Non-pigmented ciliary epithelial cell (primary cell): ENCODE results near the gene ACACA.

ENCODE experiments used
- DNase-seq: peaks from one replicate; pipeline ENCODE4 v3.0.0-alpha.2; 2010; ENCODE audit warnings: low read depth

Gene ACACA

DNA sequence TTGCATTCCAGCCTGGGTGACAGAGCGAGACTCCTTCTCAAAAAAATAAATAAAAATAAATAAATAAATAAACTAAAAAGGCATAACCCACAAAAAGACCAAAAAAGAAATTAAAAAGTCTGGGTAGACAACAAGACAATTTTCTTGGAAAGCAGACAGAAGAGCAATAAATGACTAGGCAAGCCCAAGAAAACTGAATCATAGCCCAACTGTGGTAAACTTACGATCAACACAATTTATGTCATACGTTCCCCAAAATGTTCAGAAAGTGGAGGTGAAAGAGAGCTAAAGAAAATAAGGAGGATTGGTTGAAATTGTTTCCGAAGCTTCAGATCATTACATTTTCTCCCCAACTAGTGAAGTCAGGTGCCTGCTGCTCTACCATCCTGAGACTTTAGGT lies 62.1 kb downstream of the ACACA start:
- no peak for DNase-seq

- no peak for DNase-seq
These were observed 64.0 kb downstream of the ACACA start for GRCh38 chr17:37342589-37342988.

DNA sequence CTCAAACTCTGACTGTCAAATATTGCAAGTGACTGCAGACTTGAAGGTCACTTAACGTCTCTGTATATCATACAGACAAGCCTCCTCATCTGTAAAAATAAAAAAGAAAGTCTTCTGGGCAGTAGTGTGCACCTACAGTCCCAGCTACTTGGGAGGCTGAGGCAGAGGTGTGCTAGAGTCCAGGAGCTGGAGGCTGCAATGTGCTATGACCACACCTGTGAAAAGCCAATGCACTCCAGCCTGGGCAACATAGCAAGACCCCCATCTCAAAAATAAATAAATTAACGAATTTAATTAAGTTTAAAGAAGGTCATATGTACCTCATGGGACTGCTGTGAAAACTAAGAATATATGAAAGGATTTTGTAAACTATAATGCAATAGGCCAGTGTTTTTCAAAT lies 65.8 kb downstream of the ACACA start:
- DNase-seq, result no peak

- DNase-seq, result no peak
These were observed 67.3 kb downstream of the ACACA start for GRCh38 chr17:37339321-37339720.

DNA sequence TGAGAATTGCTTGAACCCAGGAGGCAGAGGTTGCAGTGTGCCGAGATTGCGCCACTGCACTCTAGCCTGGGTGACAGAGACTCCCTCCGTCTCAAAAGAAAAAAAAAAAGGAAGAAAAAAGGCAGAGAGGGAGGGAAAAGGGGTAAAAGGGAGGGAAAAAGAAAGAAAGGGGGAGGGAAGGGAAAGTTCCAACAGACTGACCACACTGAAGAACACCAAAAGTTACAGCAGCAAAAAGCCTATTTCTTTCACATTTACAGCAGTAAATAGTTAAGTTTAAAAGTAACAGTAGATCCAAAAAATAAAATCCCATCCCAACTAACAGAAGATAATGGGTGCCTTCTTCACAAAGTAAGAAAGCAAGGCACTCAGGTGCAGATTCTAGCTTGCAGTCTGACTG lies 67.8 kb downstream of the ACACA start:
- no peak for DNase-seq

DNA sequence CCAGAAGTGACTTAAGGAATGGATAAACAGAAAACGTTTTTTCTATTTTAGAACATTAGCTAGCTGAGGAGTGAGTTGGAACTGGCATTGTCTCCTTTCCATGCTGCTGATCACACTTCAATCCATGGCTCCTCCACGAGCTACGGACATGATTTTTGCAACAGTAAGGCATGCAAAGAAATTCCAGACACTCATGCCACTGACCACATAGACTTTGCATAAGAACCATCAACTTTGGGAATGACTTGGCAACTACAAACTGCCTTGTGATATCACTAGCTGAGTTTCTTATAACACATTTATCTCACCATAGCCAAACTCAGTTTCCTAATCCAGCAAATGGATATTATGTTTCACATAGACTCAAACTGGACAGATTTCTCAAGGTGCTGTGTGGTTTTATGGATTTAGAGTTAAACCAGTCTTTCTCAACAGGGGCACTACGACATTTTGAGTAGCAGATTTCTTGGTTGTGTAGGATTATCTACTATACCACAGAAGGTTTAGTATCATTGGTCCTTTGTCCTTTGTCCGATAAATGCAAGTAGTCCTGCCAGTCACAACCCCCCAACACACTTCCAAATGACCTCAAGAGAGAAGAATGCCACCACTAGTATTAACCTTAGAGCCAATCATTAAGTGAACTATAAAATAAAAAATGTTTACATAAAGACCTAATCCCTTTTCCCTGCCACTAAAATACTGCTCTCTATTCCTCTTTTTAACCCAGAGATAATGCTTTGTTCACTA lies 79.1 kb downstream of the ACACA start:
- peak; percentile 84 for DNase-seq

- no peak for DNase-seq
These were observed 83.6 kb downstream of the ACACA start for GRCh38 chr17:37322826-37323561.

- no peak for DNase-seq
These were observed 84.5 kb downstream of the ACACA start for GRCh38 chr17:37322106-37322505.

GRCh38 chr17:37318931-37319594 lies 87.6 kb downstream of the ACACA start:
- DNase-seq, result no peak

GRCh38 chr17:37317867-37318266 lies 88.8 kb downstream of the ACACA start:
- no peak for DNase-seq

GRCh38 chr17:37315601-37316000 lies 91.0 kb downstream of the ACACA start:
- no peak for DNase-seq

- no peak for DNase-seq
These were observed 94.3 kb downstream of the ACACA start for GRCh38 chr17:37312137-37312923.

GRCh38 chr17:37310940-37311339 lies 95.7 kb downstream of the ACACA start:
- no peak for DNase-seq

DNA sequence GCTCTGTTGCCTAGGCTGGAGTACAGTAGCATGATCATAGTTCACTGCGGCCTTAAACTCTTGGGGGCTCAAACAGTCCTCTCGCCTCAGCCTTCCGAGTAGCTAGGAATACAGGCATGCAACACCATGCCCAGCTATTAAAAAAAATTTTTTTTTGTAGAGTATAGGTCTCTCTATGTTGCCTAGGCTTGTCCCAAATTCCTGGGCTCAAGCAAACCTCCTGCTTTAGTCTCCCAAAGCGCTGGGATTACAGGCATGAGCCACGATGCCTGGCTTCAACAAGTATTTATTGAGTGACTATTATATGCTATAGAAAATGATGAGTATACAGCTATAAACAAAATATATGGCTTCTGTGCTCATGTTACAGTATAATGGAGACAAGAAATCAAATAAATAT lies 97.6 kb downstream of the ACACA start:
- DNase-seq, result no peak

DNA sequence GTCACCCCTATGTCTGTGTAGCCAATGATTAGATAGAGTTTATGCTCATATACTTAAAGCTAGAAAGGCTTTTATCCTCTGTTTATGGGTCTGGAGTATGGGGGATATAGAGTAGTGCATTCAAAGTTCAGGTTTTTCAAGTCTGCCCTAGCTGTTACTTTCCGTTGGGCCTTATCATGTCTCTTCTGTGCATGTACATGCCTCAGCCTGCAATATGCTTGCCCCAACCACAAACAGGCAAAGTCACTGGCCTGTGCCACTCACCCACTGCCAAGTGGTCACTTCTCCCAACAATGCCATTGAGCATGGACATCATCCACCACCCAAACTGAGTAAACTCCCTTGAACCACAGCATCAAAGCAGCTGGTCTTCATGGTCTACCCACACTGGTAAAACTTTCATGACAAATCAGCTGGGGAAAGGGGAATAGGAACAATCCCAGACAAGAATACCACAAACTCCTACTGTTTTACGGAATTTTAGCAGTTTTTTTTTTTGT lies 101.2 kb downstream of the ACACA start:
- no peak for DNase-seq

GRCh38 chr17:37301288-37301687 lies 105.3 kb downstream of the ACACA start:
- DNase-seq, result no peak

- no peak for DNase-seq
These were observed 106.0 kb downstream of the ACACA start for GRCh38 chr17:37300683-37301082.

DNA sequence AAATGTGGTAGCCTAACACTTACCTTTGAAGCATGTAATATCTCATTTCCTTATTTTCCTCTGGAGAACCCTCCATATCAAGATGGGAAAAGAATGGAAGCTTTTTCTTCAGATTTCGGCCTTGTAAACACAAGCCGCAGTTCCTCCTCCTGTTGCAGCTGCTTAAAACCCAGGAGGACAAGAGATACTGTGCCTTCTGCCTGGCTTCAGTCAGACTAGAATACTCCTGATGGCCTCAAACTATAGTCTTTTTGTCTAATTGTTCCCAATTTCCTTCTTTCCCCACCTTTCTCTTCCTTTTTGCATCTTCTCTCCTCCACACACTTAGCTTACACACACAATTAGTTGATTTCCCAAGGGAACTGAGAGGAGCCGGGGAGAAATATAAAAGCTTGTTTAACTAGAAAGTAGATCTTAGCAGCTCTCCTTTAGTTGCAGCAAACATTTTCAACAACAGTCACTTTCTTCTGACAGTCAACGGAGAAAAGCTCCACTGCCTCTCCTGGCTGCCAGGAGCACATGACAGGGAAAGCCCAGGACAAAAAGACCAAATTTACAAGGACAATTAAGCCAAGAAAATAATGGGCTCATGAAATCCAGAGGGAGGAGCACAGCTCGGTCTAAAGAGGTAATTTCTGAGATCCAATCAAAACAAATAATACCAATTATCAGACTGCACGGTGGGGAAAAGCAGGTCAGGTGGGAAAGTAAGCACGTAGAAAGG lies 107.2 kb downstream of the ACACA start:
- no peak for DNase-seq

DNA sequence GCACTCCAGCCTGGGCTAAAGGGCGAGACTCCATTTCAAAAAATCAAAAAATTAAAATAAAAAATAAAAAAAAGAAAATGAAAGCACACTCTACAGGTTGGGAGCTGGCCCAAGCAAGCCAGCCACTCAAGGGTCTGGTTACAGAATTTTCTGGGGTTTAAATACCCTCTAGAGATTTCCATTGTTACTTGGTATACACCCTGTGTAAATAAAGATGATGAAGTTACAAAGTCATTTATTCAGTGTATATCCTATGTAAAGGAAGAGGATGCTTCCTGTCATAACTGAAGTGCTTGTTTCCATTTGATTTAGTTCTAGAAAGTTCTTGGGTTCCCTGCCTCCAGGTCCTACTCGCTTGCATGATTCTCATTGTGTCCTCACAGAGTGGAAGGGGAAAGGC lies 110.7 kb downstream of the ACACA start:
- DNase-seq, result no peak

DNA sequence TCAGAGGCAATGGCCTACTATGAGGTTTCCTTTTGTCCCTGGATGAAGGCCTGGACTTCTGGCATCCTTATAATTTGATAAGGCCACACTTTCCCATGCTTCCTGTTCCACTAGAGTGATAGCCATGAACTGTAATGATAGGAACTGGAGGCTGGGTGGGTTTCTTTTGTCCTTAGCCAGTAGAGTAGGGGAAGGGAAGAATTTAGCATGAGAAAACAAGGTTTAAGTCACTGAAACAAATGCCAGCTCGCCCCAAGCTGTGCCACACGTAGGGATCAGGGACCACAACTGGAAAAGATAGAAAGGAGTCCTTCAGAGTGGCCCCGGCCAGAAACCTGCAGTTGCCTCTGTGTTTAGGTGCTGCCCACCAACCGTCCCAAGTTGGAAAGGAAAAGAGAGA lies 111.7 kb downstream of the ACACA start:
- no peak for DNase-seq

GRCh38 chr17:37293770-37294169 lies 112.9 kb downstream of the ACACA start:
- no peak for DNase-seq
